RWPE1 (cell line): ENCODE measurements around the gene ATP11A.

Experiments
- CTCF ChIA-PET: fragments of 350-600 bp; sonication (Branson Sonifier 250); formaldehyde crosslinking; extraction: SDS; loops from one replicate; lab custom pipeline; 2021; lab: Yijun Ruan, JAX
- POLR2A ChIA-PET: fragments of 400-600 bp; formaldehyde crosslinking; extraction: SDS; loops from one replicate; lab custom pipeline; 2020; ENCODE audit warnings: antibody characterized with exemption; ENCODE audit not compliant: low non-redundant PET; lab: Yijun Ruan, JAX
- DNase-seq: peaks from one replicate; pipeline ENCODE4 v3.0.0; 2012; ENCODE audit warnings: low spot score
- H3K27ac ChIP-seq: fragments of 450-650 bp; 2 replicates; pipeline ENCODE4 v1.5.1; 2017
- CTCF ChIP-seq: fragments of 450-650 bp; conservative IDR thresholded peaks from 2 replicates; pipeline ENCODE4 v1.5.1; 2017; ENCODE audit warnings: low read depth, mild to moderate bottlenecking

Gene ATP11A

GRCh38 chr13:112759053-112759452, 69.2 kb downstream of the ATP11A start:
- no peak overlapping the region for H3K27ac ChIP-seq
- no peak for DNase-seq
- ChIA-PET CTCF (no interaction called here), POLR2A (no interaction called here)
- TF ChIP-seq CTCF, result no peak

GRCh38 chr13:112759827-112760226, 70.0 kb downstream of the ATP11A start:
- CTCF ChIA-PET, result no interaction called here
- no peak overlapping the region for H3K27ac ChIP-seq
- no peak for DNase-seq
- POLR2A ChIA-PET, result no interaction called here
- no peak for TF ChIP-seq CTCF

GRCh38 chr13:112760435-112760834, 70.6 kb downstream of the ATP11A start:
- DNase-seq, result no peak
- CTCF ChIA-PET, result no interaction called here
- no peak for TF ChIP-seq CTCF
- POLR2A ChIA-PET, result no interaction called here
- H3K27ac ChIP-seq, result no peak overlapping the region

GRCh38 chr13:112760931-112761330, 71.1 kb downstream of the ATP11A start:
- H3K27ac ChIP-seq, result no peak overlapping the region
- no peak for TF ChIP-seq CTCF
- ChIA-PET CTCF (no interaction called here), POLR2A (no interaction called here)
- no peak for DNase-seq

GRCh38 chr13:112761701-112762689, 72.2 kb downstream of the ATP11A start:
- H3K27ac ChIP-seq, result no peak overlapping the region
- no peak for DNase-seq
- POLR2A ChIA-PET, result no interaction called here
- CTCF ChIA-PET, result interaction anchor here (0.6 kb wide), 1 partner anchor 537 kb away, joined by 3 read pairs; no protein-coding TSS in a partner anchor
- no peak for TF ChIP-seq CTCF

- H3K27ac ChIP-seq, result no peak overlapping the region
- ChIA-PET CTCF (interaction anchor here (0.6 kb wide), 1 partner anchor 538 kb away, joined by 3 read pairs; no protein-coding TSS in a partner anchor), POLR2A (no interaction called here)
- no peak for TF ChIP-seq CTCF
- DNase-seq, result no peak
Observed at GRCh38 chr13:112762690-112763080, 72.8 kb downstream of the ATP11A start.
